Measurements from ENCODE around the gene FZD4. TPM values are rescaled to one million over a fixed set of nuclear protein-coding genes. Genes with fewer than 3 reads are reported as not detected.

The FZD4 gene
- total RNA-seq, 2 donors from 2014 or later, result 34.3 to 38.3 TPM

GRCh38 chr11:86900162-86900561 is 55.0 kb downstream of the FZD4 start:
- TF ChIP-seq CTCF (IDR thresholded peaks at IDR 0.05) (no peak), POLR2A (IDR thresholded peaks at IDR 0.05) (no peak), POLR2AphosphoS5 (IDR thresholded peaks at IDR 0.05) (no peak)
- Histone ChIP-seq H3K36me3 (no peaks in the 10 kb centered on the region), H3K4me1 (replicated peaks) (no peaks in the 10 kb centered on the region), H3K4me3 (no peak overlapping the region), H3K27ac (no peak overlapping the region), H3K9me3 (no peaks in the 10 kb centered on the region), H3K27me3 (replicated peaks; ENCODE audit: insufficient read depth) (no peaks in the 10 kb centered on the region)
- intact Hi-C loops (cut with DNase I), result no loop called here
- 81% methylated on average over 3 of the region's 3 CpGs for WGBS
- no peak for DNase-seq (ENCODE audit: low spot score)

GRCh38 chr11:86898689-86899088 is 56.5 kb downstream of the FZD4 start:
- no peaks in the 10 kb centered on the region for H3K27me3 ChIP-seq (replicated peaks; ENCODE audit: insufficient read depth)
- DNase-seq (ENCODE audit: low spot score), result no peak
- H3K9me3 ChIP-seq, result no peaks in the 10 kb centered on the region
- intact Hi-C loops (cut with DNase I), result no loop called here
- TF ChIP-seq POLR2A (IDR thresholded peaks at IDR 0.05) (no peak), POLR2AphosphoS5 (IDR thresholded peaks at IDR 0.05) (no peak), CTCF (IDR thresholded peaks at IDR 0.05) (no peak)
- WGBS, result 86% methylated on average over 1 of the region's 1 CpG
- H3K36me3 ChIP-seq, result no peaks in the 10 kb centered on the region
- H3K4me3 ChIP-seq, result no peak overlapping the region
- H3K27ac ChIP-seq, result no peak overlapping the region
- no peaks in the 10 kb centered on the region for H3K4me1 ChIP-seq (replicated peaks)

GRCh38 chr11:86896441-86896841 is 58.8 kb downstream of the FZD4 start:
- Histone ChIP-seq H3K4me3 (no peak overlapping the region), H3K27ac (no peak overlapping the region), H3K9me3 (no peaks in the 10 kb centered on the region), H3K4me1 (replicated peaks) (no peaks in the 10 kb centered on the region), H3K27me3 (replicated peaks; ENCODE audit: insufficient read depth) (no peaks in the 10 kb centered on the region), H3K36me3 (no peaks in the 10 kb centered on the region)
- DNase-seq (ENCODE audit: low spot score), result no peak
- intact Hi-C loops (cut with DNase I), result no loop called here
- no peak for TF ChIP-seq POLR2AphosphoS5 (IDR thresholded peaks at IDR 0.05)
- no peak for TF ChIP-seq CTCF (IDR thresholded peaks at IDR 0.05)
- no peak for TF ChIP-seq POLR2A (IDR thresholded peaks at IDR 0.05)
- WGBS, result 56% methylated on average over 5 of the region's 5 CpGs

Other genes with a start within 250 kb of the FZD4 start
- gene PRSS23, start 154.9 kb downstream of the FZD4 start, total RNA-seq, result 100 to 1,000 TPM in 1 of 2 donors, 10 to 100 TPM in 1; 43.2 to 167 TPM
- gene TMEM135, start 82.5 kb upstream of the FZD4 start, total RNA-seq, result 10 to 100 TPM; 22.3 to 42.1 TPM

Data from prostate gland (tissue), 2 donors.